Midbrain (tissue), 1 donor: Measurements from ENCODE around the gene DAGLA.

Source experiments
- DNase-seq: peaks from one replicate; lab custom pipeline; 2025; lab: John Stamatoyannopoulos, UW

The DAGLA gene

DNA sequence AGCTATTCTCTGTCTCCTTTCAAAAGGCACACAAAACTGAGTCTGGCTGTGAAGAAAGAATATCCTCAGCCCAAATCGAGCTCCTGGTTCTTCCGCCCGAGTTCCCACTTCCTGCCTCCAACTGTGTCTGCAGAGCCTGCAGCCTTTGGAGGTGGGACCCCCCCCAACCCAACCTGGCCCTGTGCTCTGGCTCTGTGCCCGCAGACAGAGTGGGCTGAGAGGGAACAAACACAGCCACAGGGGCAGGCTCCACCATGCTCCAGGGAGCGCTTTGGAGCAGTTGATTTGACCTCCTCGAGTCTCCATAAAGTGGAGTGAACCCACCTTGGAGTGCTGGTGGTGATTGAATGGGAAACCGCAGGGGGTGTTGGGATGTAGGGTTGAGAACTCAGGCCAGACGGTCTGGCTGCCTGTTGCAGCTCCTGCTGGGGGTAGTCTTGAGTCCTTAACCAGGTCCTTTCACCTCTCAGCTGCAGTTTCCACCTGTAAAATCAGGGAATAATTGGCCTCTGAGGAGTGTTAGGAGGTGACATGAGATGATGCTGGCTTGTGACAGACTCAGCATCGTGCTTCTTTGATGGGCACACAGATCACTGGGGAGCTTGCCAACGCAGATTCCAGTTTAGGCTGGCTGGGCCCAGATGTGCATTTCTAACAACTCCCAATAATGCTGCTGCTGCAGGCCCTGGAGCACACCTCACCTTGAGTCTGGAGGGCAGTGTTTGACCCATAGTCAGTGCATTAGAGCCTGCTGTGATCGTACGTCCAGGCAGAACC is 11.4 kb downstream of the DAGLA start:
- DNase-seq, result no peak

DNA sequence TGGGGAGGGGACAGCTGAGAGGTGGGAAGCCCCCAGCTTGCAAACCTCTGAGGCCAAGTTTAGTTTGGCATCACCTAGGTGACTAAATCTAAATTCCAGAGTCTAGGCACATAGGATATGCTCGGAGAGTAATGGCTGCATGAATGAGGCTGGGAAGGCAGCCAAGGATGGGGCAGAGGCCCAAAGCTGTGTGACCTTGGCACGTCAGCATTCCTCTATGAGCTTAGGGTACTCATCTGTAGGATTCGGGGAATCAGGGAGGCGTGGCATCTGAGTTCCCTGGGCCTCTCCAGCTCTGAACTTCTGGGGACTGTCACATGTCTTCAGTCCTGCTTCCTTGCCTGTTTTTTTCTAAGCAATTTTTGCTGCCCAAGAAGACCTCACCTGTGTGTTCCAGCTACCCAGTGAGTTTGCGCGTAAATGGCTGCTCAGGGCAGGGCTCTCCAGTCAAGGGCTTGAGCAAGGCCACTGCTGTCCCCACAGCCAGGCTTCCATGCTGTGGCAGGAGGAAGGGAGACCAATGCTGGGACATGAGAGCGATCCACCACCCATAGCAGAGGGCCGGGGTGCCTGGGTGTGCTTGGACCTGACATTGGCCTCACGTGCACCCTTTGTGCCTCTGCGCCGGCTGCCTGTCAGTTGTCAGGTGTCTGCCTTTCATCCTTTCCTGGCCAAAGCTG is 13.9 kb downstream of the DAGLA start:
- DNase-seq, result no peak

DNA sequence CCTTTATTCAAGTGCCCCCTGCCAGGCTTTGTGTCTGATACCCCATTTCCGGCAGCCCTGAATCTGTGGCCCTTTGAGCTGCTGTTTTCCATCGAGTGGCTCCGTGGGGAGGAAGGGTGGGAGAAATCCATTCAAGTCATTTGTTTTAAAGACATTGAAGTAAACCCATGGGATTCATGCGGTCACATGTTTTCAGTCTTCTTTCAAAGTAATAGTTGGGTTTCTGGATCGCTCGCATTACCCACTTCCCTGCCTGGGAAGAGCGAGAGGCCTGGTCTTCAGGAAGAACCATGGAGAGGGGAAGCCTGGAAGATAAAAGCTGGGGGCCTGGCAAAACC is 14.4 kb downstream of the DAGLA start:
- no peak for DNase-seq

DNA sequence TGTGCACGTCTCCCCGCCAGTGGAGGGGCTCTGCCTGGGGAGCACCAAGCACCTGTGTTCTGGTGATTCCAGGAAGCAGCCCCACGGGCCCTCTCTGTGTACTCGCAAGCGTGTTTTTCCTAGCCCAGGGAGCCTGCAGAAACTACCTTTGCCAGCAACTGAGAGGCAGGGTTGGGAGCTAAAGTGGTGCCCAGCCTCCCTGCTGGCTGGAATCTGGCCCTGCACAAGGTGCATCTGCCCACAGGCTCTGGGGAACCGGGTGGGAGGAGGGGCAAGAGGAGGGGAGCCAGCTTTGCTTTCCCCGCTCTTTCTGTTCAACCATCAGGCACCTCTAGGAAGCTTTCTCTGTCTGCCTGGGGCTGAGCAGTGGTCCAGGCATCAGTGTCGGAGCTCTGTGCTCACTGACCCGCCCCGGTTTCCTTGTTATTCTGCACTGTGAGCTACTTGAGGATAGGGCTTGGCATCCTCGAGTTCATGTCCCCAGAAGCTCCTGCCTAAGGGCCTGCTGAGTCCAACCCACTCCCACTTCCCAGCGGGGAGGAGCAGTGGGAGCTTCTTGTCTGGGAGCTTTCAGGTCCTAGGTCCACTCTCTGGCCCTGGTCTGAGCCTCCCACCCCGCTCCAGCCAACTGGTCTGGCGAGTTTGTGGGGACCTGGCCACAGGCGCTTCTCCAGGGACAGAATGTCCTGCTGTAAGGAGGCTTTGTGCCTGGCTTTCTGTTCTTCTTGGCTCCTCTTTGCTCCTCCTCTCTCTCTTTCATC is 14.9 kb downstream of the DAGLA start:
- DNase-seq, result peak; percentile 52

DNA sequence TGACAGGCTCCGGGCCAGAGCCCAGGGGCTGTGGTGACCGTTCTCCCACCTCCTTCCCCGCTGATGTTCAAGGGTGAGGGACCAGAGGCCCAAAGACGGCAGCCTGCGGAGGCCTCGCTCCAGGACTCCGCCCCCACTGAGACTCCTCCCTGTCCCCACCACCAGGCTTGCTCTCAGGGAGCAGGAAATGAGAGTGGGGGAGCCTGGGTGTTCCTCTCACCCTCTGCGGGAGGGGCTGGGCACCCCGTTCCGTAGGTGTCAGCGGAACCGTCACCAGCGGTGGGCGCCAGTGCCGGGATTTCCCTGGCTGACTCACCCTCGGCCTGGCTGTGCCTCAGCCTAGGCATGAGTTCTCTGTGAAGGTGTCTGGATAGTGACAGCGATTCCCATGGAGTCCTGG is 15.7 kb downstream of the DAGLA start:
- no peak for DNase-seq

DNA sequence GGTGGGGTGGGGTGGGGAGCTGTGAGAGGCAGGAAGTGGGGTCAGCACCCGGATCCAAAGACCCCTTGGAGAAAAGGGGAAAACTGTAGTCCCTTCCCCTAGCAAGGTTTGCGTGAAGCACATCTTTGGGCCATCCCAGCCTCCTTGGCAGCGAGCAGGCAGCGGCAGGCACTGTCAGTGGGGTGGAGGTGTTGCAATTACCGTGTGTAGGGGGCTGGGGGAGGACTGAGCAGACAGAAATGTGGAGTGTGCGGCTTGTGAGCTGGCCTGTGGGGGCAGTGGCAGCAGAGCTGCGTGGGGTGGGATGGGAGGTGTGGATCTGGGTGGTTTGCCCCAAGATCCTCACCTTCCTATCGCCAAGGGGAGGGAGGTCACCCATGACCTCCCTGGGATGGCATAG is 16.4 kb downstream of the DAGLA start:
- no peak for DNase-seq

DNA sequence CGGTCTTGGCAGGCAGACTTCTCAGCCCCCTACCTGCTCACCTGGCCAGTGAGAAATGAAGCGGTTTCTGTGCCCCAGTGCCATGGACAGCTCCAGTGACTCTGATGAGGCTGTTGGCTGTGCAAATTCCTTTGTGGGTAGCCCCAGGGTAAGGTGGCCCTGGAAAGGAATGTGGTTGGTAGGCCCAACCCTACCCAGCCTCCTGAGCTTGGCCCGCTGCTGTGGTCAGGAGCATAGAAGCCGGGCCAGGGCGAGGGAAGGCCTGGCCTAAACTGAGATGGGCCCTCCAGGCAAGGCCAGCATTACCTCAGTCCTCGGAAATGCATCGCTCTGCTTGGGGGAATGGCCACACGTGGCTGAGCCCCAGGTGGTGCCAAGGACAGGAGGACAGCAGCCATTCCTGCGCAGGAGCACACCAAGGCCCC is 16.9 kb downstream of the DAGLA start:
- no peak for DNase-seq

DNA sequence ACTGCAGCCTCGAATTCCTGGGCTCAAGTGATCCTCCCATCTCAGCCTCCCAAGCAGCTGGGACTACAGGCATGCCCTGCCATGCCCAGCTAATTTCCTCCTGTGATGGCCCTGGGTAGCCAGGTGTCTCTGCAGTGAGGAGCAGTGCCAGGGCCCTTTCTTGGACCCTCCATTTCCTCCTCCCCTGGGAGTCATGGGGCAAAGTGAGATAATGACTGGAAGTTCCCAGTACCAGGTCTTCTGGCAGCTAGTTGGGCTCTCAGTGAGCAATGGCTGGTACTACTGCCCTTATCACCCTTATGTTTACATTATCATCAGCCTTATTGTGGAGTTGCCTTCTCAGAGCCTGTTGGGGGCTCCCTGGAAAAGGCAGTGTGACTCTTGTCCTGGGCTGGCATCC is 17.6 kb downstream of the DAGLA start:
- DNase-seq, result no peak

DNA sequence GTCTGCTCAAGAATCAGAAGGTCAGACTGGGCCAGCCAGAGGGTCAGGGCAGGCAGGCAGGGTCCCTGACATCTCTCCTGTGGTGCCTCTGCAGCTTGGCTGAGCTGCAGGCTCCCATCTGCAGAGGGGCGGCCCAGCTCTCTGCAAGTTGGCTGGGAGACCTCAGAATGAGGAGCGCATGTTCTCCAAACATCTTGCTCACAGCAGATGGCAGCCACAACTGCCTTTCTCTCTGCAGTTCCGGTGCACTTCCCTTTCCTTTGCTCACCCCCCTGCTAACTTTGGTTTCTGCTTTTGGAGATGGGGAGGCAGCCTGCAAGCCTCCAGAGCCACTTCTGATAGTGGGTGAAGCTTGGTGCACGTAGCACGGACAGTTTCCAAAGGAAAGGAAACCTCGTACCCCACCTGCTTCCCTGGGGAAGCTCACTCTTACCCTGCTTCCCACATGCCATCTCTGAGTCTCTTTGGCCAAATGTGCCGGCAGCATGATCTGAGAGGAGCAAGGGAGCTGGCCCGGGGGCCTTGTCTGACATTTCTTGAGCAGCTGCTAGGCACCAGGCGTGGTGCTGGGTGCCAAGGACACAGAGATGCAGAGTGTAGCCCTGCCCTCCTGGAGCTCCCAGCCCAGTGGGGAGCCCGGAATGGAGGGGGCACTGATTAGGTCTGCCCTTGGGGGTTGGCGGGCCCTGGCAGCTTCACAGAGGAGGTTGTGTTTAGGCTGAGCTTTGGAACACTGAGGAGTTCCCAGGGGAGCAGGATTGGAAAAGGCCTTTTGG is 18.2 kb downstream of the DAGLA start:
- peak; percentile 9 for DNase-seq

DNA sequence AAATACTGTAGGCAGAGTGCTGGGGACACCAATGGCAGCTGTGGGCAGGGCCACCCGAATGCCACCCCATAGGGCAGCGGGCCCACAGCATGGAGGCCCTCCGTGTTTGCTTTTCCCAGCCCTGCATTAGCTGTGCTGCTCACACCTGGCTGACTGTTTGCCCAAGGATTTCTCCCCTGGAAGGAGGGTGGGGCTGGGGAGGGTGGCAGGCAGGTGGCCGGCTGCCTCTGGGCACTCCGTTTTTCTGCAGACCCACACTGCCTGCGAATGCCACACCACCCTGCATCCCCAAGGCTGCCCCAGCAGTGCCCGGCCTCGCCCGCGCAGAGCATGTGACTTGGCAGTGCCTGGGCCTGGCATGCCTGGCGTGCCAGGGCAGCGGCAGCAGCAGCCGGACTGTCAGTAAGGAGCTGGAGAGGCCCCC is 19.6 kb downstream of the DAGLA start:
- peak; percentile 43 for DNase-seq

DNA sequence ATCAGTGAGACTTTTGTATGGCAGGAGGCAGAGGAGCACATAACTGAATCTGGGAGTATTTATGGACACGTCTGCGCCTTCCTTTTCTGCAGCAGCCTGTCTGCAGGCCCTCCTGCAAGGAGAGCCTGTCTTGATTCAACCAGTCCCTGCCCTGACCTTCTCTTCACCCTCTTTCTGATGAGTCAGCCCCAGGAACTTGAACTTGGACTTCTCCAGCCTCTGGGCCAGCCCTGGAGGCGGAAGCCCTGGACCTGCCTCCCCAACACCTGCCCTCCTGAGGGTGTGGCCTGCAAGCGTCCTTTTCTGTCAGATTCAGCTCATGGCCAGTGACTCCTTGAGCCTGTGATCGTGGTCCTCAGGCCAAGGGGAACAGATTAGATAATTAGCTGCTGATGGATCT is 20.0 kb downstream of the DAGLA start:
- no peak for DNase-seq

DNA sequence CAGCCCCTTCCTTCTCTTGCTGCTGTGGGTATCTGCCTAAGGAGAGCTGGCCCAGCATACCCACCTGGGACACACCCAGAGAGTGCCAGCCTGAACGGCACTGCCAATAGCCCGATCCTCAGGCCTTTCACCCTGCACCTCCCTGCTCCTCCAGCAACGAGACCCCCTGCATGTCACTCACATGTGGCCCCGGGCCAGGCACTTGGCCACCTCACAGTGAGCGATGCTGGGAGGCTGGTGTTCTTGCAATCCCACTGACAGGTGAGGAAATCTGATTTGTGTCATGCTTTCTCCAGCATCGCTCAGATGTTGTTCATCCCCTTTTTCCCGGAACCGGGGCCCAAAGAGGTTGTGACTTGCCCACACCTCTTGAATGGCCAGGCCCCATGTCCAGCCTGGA is 20.5 kb downstream of the DAGLA start:
- DNase-seq, result no peak

DNA sequence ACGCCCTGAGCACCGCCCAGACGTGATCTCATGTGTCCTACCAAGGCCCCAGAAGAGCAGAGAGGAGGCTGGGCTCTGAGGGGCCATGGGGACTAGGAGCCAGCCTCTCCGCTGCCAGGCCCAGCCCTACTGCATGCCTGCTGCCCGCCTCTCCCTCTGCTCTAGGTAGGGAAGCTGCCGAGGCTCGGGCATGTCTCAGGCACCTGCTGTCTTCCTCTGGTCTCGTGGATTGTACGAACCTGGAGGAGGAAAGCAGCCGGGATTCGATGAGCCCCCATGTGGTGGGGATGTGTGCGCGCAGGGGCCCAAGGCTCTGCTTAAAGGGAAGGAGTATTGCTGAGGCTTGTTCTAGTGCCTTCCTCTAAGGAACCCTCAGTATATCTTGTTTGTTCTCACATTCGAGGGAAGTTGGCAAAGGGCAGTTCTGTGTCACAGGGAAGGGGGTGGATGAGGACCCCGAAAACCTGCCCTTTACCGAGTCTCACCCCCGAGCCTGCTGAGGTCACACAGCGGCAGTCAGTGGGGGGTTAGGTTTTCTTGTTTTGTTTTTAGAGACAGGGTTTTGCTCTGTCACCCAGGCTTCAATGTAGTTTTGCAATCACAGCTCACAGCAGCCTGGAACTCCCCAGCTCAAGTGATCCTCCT is 21.2 kb downstream of the DAGLA start:
- peak; percentile 10 for DNase-seq

DNA sequence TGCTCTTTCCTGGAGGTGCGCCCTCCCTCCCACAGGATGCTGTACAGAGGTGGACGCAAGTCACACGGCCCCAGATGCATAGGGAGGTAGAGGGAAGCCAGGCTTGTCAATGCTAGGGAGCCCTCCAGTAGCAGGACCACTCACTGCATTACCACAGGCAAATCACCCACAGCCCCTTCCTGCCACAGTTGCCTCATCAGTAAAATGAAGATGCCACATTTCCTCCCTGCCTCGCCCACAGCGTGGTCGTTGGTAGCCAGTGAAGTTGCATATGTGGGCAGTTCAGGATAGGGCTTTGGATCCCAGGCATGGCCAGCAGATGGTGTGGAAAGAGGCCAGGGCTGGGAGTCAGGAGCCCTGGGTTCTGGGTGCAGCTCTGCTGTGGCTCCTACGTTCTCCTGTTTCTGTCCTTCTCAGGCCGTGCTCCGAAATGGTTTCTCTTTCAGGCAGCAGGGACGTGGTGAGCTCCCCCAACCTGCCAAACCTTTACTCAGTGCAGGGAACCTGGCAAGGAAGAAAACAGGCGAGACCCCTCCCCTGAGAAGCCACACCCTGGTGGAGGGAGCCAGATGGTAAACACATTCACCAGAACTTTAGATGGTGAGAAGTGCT is 22.6 kb downstream of the DAGLA start:
- no peak for DNase-seq

DNA sequence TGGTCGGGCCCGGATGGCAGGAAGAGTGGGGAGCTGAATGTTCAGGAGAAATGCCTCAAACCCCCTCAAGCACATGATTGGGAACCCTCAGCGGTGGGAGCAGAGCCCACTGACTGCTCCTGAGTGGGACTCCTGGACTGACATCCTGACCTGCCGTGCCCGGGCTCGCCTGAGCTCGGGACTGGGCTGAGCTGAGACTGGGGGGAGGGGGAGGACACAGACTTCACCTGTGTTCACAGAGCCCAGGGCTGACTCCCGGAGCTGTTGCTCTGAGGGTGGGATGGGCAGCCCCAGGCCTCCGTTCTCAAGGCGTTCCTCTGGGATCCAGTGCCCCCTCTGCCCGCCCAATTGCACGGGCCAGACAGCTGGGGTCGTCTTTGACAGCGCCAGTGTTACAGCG is 24.6 kb downstream of the DAGLA start:
- no peak for DNase-seq

DNA sequence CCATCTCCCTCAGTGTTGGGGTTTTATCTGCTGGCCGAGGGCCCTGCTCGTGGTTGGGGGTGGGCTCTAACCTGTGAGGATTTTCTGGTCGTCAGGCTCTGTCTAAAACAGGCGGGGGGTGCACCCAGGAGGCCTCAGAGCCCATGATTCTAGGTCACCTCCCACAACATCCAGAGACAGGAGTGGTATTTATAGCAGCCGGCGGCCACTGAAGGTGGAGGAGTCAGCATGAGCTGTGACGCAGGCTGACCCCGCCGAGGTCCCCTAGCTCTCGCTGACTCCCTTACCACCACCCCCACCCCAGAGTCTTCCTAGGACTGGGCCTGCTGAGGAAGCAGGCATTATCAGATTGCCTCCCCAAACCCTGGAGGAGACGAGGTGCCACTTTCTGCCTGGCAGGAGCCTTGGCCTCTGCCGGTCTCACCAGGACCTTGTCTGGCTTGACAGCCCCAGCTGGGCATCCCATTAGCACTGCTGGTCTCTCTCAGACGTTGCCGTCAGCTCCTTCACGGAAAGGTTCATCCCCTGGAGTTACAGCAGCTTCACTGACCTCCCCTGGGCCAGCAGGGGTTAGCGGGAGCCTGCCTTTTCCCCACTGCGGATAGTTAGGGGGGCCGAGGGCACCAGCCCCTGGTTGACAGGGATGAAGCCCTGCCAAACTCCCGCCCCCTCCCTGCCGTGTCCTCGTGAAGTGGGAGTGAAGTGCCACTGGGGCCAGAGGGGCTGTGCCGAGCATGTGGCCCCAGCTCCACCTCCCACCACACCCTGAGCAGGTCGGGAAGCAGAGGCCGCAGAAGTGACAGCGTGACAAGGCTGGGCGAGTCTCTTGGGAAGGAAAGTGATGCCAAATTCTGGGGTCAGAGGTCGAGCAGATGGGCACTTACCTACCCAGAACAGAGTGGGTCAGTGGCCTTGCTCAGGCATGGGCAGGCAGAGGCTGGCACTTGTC is 26.5 kb downstream of the DAGLA start:
- DNase-seq, result no peak

DNA sequence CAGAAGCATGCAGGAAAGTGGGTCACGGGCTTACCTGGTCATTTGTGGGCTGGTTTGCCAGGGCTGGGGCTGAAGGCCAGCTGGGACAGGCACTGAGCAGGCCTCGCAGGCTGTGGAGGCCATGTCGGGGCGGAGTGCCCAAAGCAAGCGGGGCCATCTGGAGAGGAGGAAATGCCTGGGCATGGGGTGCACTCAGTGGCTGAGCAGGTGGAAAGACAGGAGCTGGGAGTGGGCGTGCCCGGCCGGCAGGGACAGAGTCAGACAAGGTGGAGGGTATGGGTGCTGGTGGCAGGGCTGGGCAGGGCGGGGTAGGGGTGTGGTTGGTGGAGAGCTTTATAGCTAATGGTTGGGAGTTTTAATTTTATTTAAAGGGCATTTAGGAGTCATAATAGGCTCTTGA is 27.4 kb downstream of the DAGLA start:
- DNase-seq, result no peak

DNA sequence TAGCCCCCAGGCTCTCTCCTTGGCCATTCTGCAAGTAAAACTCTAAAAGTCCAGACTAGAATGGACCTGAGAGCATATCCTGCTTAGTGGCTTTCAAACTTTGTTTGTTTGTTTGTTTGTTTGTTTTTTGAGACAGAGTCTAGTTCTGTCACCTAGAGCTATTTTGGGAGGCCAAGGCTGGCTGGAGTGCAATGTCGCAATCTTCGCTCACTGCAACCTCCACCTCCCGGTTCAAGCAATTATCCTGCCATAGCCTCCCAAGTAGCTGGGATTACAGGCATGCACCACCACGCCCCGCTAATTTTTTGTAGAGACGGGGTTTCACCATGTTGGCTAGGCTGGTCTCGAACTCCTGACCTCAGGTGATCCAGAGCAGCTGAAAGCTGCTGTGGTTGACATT is 28.9 kb downstream of the DAGLA start:
- no peak for DNase-seq

DNA sequence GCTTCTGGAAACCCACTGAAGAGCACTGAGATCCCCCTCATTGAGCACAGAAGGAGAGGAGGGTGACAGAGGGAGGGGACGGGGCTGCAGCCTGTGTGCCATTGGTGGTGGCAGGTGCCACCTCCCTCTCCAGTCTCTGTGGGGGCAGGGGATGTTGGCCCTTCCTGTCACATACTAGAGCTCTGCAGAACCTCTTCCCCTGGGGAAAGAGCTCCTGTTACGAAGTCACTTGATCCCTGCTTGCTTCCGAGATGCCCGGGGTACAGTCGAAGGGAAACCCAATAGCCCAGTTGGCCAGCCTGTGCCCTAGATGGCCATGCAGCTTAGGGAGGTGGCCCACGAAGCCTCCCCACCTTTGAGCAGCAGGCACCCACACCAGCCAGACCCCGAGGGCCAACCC is 29.4 kb downstream of the DAGLA start:
- DNase-seq, result no peak

DNA sequence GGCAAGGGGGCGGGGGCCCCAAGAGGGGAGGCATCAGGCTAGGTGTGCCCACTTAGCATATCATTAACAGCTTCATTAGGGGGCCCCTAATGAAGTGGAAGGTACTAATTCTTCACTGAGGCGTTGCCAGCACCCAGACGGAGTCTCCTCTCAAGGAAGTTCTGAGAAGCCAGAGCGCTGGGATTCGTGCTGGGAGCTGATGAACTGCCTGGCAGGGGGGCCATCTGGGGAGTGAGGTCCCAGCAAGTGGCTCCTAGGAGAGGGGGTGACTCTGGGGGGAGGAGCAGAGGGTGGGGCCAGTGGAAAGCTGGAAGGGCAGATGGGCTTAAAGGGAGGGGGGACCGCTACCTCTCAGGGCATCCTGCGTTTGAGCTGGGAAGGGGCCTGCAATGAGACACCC is 29.8 kb downstream of the DAGLA start:
- DNase-seq, result no peak
